Hepatocyte (in vitro differentiated cells): ENCODE data around the gene CAPZA2. TPM values are rescaled to one million over a fixed set of nuclear protein-coding genes. Genes with fewer than 3 reads are reported as not detected.

Source experiments
- DNase-seq: peaks from one replicate; pipeline ENCODE4 v3.0.0-alpha.2; 2016; ENCODE audit warnings: low spot score
- H2AFZ ChIP-seq: fragments of 200-600 bp; sonication (generic); 2 replicates; pipeline ENCODE4 v1.6.0; 2016; ENCODE audit warnings: antibody characterized with exemption, mild to moderate bottlenecking
- H3K27ac ChIP-seq: fragments of 200-600 bp; sonication (generic); 2 replicates; pipeline ENCODE4 v1.5.1; 2016; ENCODE audit warnings: mild to moderate bottlenecking
- H3K27me3 ChIP-seq: fragments of 200-600 bp; sonication (generic); 2 replicates; pipeline ENCODE4 v1.6.1; 2016
- H3K36me3 ChIP-seq: fragments of 200-600 bp; sonication (generic); replicated peaks from 2 replicates; pipeline ENCODE4 v1.5.1; 2016; ENCODE audit warnings: low read depth; ENCODE audit not compliant: insufficient read depth
- H3K4me1 ChIP-seq: fragments of 200-600 bp; sonication (generic); 2 replicates; pipeline ENCODE4 v1.5.1; 2016; ENCODE audit warnings: mild to moderate bottlenecking, moderate library complexity; ENCODE audit not compliant: insufficient read depth
- H3K4me2 ChIP-seq: fragments of 200-600 bp; sonication (generic); 2 replicates; pipeline ENCODE4 v1.6.0; 2016
- H3K4me3 ChIP-seq: fragments of 200-600 bp; sonication (generic); 2 replicates; pipeline ENCODE4 v1.5.1; 2016; ENCODE audit warnings: mild to moderate bottlenecking
- H3K79me2 ChIP-seq: fragments of 200-600 bp; sonication (generic); 2 replicates; pipeline ENCODE4 v1.6.0; 2017; ENCODE audit warnings: mild to moderate bottlenecking
- H3K9me2 ChIP-seq: fragments of 200-600 bp; sonication (generic); replicated peaks from 2 replicates; pipeline ENCODE4 v1.6.0; 2017; ENCODE audit warnings: mild to moderate bottlenecking; ENCODE audit not compliant: insufficient read depth
- H3K9me3 ChIP-seq: fragments of 200-600 bp; sonication (generic); 2 replicates; pipeline ENCODE4 v1.5.1; 2016; ENCODE audit warnings: low read depth, mild to moderate bottlenecking
- H4K20me1 ChIP-seq: fragments of 200-600 bp; sonication (generic); 2 replicates; pipeline ENCODE4 v1.6.0; 2016; ENCODE audit warnings: mild to moderate bottlenecking; ENCODE audit not compliant: insufficient read depth, poor library complexity, severe bottlenecking
- EZH2 ChIP-seq: fragments of 200-600 bp; sonication (generic); IDR thresholded peaks from 2 replicates; pipeline ENCODE4 v1.6.1; 2016; ENCODE audit warnings: antibody characterized with exemption, mild to moderate bottlenecking, borderline replicate concordance
- EZH2phosphoT487 ChIP-seq: fragments of 200-600 bp; sonication (generic); IDR thresholded peaks from one replicate; pipeline ENCODE4 v1.6.1; 2018; ENCODE audit warnings: antibody characterized with exemption, mild to moderate bottlenecking, low read depth, moderate library complexity; ENCODE audit not compliant: unreplicated experiment, severe bottlenecking
- WGBS: methylation state at CpG from one replicate; pipeline ENCODE4 v1.1.6; 2016; ENCODE audit warnings: low lambda C conversion rate; ENCODE audit errors: missing lambda C conversion rate; 5-methylcytosine and 5-hydroxymethylcytosine counted together
- polyA plus RNA-seq: library from polyadenylated mRNA; unstranded; fragments of >200 nt; fragmentation: Nextera tagmentation; extraction: Ambion mirVana; gene quantifications from 2 replicates; pipeline ENCODE4 v1.2.1, GENCODE V29; 2016
- total RNA-seq: library from RNA; depleted of rRNA; stranded (reverse); fragments of >200 nt; gene quantifications from 2 replicates; pipeline ENCODE4 v1.2.3, GENCODE V29; 2014
- TF ChIP-seq, protein P1 (sequence below): fragments of 200-600 bp; sonication (generic); IDR thresholded peaks from 2 replicates; pipeline ENCODE4 v1.5.1; 2016; ENCODE audit warnings: antibody characterized with exemption, mild to moderate bottlenecking; ENCODE audit not compliant: poor library complexity

CAPZA2 gene
- total and polyA plus RNA-seq, 2 experiments from 2014 or later: 151 to 154 TPM

DNA sequence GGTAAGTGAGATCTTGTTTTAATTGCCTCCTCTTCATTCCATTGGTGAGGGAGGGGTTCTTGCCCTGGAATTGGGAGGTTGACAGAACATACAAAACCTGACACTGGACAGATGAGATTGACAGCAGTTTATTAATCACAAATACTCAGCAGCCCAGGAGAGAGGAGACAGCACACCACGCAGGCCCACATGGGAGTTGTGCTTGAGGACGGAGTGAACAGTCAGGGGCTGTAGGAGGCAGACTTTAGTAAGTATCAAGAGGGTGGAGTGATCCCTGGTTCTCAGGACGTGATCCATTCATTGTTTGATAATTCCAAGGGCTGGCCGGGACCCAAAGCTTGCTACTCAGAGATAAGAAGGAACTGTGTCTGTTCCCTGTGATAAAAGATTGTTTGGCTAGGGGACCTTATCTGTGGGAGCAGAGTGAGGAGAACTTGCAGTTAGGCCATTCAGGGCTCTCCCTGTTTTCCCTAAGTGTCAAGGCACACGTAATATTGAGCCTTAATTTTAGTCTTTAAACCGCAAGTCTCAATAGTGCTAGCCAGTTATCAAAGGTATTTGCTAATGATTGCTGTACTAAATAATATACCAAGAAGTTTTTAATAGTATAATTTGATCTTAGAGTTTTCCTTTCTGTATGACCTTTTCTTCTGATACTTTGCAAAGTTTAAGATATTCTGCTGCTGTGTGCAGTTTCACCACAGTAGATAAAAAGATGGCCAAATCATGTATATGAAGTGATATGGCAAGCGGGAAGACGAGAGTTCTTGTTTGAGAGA lies 14.5 kb downstream of the CAPZA2 start:
- Histone ChIP-seq H3K27me3 (no peaks in the 10 kb centered on the region), H3K4me1 (peaks cover 25% of the 10 kb centered on the region), H4K20me1 (peaks cover 82% of the 10 kb centered on the region), H3K36me3 (no peaks in the 10 kb centered on the region), H3K4me2 (peak overlapping the region; percentile 64), H3K4me3 (no peak overlapping the region), H3K27ac (peak overlapping the region; percentile 20), H3K9me3 (no peaks in the 10 kb centered on the region), H3K9me2 (no peaks in the 10 kb centered on the region), H2AFZ (no peak overlapping the region), H3K79me2 (peaks cover 97% of the 10 kb centered on the region)
- DNase-seq: peak; percentile 28
- 41% methylated on average over 8 of the region's 8 CpGs for WGBS
- TF ChIP-seq, protein P1, sequence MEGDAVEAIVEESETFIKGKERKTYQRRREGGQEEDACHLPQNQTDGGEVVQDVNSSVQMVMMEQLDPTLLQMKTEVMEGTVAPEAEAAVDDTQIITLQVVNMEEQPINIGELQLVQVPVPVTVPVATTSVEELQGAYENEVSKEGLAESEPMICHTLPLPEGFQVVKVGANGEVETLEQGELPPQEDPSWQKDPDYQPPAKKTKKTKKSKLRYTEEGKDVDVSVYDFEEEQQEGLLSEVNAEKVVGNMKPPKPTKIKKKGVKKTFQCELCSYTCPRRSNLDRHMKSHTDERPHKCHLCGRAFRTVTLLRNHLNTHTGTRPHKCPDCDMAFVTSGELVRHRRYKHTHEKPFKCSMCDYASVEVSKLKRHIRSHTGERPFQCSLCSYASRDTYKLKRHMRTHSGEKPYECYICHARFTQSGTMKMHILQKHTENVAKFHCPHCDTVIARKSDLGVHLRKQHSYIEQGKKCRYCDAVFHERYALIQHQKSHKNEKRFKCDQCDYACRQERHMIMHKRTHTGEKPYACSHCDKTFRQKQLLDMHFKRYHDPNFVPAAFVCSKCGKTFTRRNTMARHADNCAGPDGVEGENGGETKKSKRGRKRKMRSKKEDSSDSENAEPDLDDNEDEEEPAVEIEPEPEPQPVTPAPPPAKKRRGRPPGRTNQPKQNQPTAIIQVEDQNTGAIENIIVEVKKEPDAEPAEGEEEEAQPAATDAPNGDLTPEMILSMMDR: peak; percentile 3
- TF ChIP-seq EZH2phosphoT487 (no peak), EZH2 (no peak)

DNA sequence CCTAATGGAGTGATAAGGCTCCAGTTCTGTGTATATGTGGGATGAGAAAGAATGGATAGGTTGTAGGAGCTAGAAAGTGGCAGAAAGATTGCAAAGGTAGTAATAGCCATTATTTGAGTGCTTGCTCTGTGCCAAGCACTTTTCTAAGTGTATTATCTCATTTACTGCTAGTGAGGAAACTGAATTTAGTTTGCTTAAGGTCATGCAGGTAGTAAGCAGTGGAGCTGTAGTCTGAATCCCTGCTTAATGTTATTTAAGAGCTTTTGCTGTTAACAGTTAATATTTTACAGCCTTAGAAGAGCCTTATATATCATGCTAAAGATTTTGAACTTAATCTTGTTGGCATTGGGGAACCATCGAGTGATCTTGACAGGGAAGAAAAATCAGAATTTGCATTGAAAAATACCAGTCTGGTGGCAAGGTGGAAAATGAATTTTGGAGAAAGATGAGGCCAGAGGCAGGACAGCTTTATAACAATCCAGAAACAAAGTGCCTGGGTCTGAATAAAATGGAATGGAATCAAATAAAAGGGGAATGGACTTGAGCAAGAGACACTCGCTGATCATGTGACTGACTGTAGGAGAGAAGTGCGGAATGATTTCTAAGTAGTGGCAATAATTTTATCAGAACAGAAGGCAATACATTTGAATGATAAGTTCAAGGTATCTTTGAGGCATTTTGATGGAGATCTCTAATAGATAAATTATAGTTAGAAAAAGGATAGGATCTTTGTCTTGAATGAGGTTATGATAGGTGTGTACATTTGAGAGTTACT lies 15.2 kb downstream of the CAPZA2 start:
- 71% methylated on average over 3 of the region's 3 CpGs for WGBS
- Histone ChIP-seq H3K9me2 (no peaks in the 10 kb centered on the region), H3K27me3 (no peaks in the 10 kb centered on the region), H3K4me1 (peaks cover 22% of the 10 kb centered on the region), H3K9me3 (no peaks in the 10 kb centered on the region), H3K79me2 (peaks cover 97% of the 10 kb centered on the region), H2AFZ (no peak overlapping the region), H3K36me3 (no peaks in the 10 kb centered on the region), H4K20me1 (peaks cover 84% of the 10 kb centered on the region), H3K4me3 (no peak overlapping the region), H3K27ac (peak overlapping the region; percentile 20), H3K4me2 (peak overlapping the region; percentile 64)
- TF ChIP-seq EZH2phosphoT487 (no peak), EZH2 (no peak)
- TF ChIP-seq, protein P1: no peak
- DNase-seq: no peak

DNA sequence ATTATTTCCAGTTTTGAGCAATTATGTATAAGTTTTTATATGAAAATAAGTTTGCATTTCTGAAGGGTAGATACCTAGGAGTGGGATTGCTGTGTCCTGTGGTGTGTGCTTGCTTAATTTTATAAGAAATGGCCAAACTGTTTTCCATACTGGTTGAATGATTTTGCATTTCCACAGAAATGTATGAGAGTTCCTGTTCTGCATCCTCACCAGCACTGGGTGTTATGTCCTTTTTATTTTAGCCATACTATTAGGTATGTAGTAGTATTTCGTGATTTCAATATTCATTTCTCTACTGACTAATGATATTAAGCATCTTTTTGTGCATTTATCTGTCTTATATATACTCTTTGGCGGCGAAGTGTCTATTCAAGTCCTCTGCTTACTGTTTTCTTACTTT lies 22.3 kb downstream of the CAPZA2 start:
- Histone ChIP-seq H3K4me2 (no peak overlapping the region), H3K4me3 (no peak overlapping the region), H3K27ac (no peak overlapping the region), H3K79me2 (peaks cover 97% of the 10 kb centered on the region), H3K36me3 (no peaks in the 10 kb centered on the region), H3K4me1 (peaks cover 3% of the 10 kb centered on the region), H2AFZ (no peak overlapping the region), H3K9me2 (no peaks in the 10 kb centered on the region), H3K27me3 (no peaks in the 10 kb centered on the region), H3K9me3 (no peaks in the 10 kb centered on the region), H4K20me1 (peaks cover 79% of the 10 kb centered on the region)
- no peak for TF ChIP-seq EZH2phosphoT487
- TF ChIP-seq, protein P1: no peak
- no peak for TF ChIP-seq EZH2
- WGBS: 99% methylated on average over 3 of the region's 3 CpGs
- DNase-seq: no peak
